CD8-positive, alpha-beta memory T cell (primary cell): Measurements from ENCODE around the gene GANC. TPM values are rescaled to one million over a fixed set of nuclear protein-coding genes. Genes with fewer than 3 reads are reported as not detected.

ENCODE experiments used
- CTCF ChIA-PET: fragments of 350-600 bp; sonication (Branson Sonifier 250); formaldehyde crosslinking; loops from one replicate; lab custom pipeline; 2021; ENCODE audit warnings: antibody characterized with exemption; lab: Charles Lee
- POLR2A ChIA-PET: fragments of 350-600 bp; sonication (Branson Sonifier 250); formaldehyde crosslinking; loops from one replicate; lab custom pipeline; 2021; ENCODE audit warnings: antibody characterized with exemption; lab: Charles Lee
- DNase-seq, 5 donors: peaks; one replicate each; pipeline versions ENCODE4 v3.0.0 to v3.0.0-alpha.2; 2020 to 2022; ENCODE audit warnings: mixed read lengths in 1 of 5
- H3K27ac ChIP-seq: one replicate; pipeline ENCODE4 v1.7.0; 2013; ENCODE audit warnings: low read depth, mild to moderate bottlenecking, low read length, moderate library complexity
- H3K27me3 ChIP-seq: 2 replicates; pipeline ENCODE4 v1.7.0; 2013; ENCODE audit warnings: low read length, mild to moderate bottlenecking; ENCODE audit not compliant: insufficient read depth, poor library complexity, severe bottlenecking
- H3K36me3 ChIP-seq: 2 replicates; pipeline ENCODE4 v1.7.0; 2013; ENCODE audit warnings: mild to moderate bottlenecking, low read length, moderate library complexity; ENCODE audit not compliant: insufficient read depth
- H3K4me1 ChIP-seq: 2 replicates; pipeline ENCODE4 v1.7.0; 2013; ENCODE audit warnings: mild to moderate bottlenecking, low read length, moderate library complexity; ENCODE audit not compliant: insufficient read depth
- H3K4me3 ChIP-seq: 2 replicates; pipeline ENCODE4 v1.7.0; 2013; ENCODE audit warnings: mild to moderate bottlenecking, low read length
- H3K9me3 ChIP-seq: 2 replicates; pipeline ENCODE4 v1.7.0; 2013; ENCODE audit warnings: mild to moderate bottlenecking, low read length
- H3K27ac Mint-ChIP-seq, 8 donors: one replicate each; pipeline ENCODE4 v1.8.0; 2020 to 2021; ENCODE audit warnings: mixed read lengths in 8 of 8, mild to moderate bottlenecking in 6 of 8, inconsistent platforms in 3 of 8, moderate library complexity in 3 of 8
- H3K27me3 Mint-ChIP-seq, 2 donors: one replicate each; pipeline ENCODE4 v1.8.0; 2020 to 2021; ENCODE audit warnings: mixed read lengths in 2 of 2, mild to moderate bottlenecking in 1 of 2, moderate library complexity in 1 of 2
- H3K36me3 Mint-ChIP-seq, 3 donors: one replicate each; pipeline ENCODE4 v1.8.0; 2020 to 2021; ENCODE audit warnings: mixed read lengths in 3 of 3, inconsistent platforms in 1 of 3, mild to moderate bottlenecking in 1 of 3
- H3K4me1 Mint-ChIP-seq, 3 donors: one replicate each; pipeline ENCODE4 v1.8.0; 2020 to 2021; ENCODE audit warnings: mixed read lengths in 3 of 3, inconsistent platforms in 1 of 3, mild to moderate bottlenecking in 1 of 3
- H3K4me3 Mint-ChIP-seq, 7 donors: one replicate each; pipeline ENCODE4 v1.8.0; 2020 to 2021; ENCODE audit warnings: mixed read lengths in 7 of 7, mild to moderate bottlenecking in 6 of 7, moderate library complexity in 4 of 7, inconsistent platforms in 2 of 7
- H3K9me3 Mint-ChIP-seq, 5 donors: one replicate each; pipeline ENCODE4 v1.8.0; 2020 to 2022; ENCODE audit warnings: mixed read lengths in 5 of 5, mild to moderate bottlenecking in 3 of 5, moderate library complexity in 2 of 5, inconsistent platforms in 1 of 5
- polyA plus RNA-seq: library from polyadenylated mRNA; unstranded; fragments of 300-500 nt; fragmentation: Illumina TruSeq; gene quantifications from one replicate; pipeline ENCODE4 v1.2.3, GENCODE V29; 2021
- total RNA-seq, 2 experiments: library from RNA; stranded (reverse); gene quantifications; one replicate each; pipeline ENCODE4 v1.2.3, GENCODE V29; 2021

Gene GANC
- total and polyA plus RNA-seq, 3 experiments from 2014 or later, result 12.2 to 19.0 (median 18.0) TPM

- CTCF ChIA-PET, result no interaction called here
- Mint-ChIP-seq H3K4me3 (no peak overlapping the region), H3K36me3 (peaks cover 4 to 19% (median 5%) of the 10 kb centered on the region in 3 donors), H3K27me3 (no peaks in the 10 kb centered on the region), H3K9me3 (no peaks in the 10 kb centered on the region), H3K27ac (no peak overlapping the region), H3K4me1 (no peaks in the 10 kb centered on the region)
- Histone ChIP-seq H3K4me3 (no peak overlapping the region), H3K4me1 (no peaks in the 10 kb centered on the region), H3K27ac (no peak overlapping the region), H3K36me3 (no peaks in the 10 kb centered on the region), H3K9me3 (no peaks in the 10 kb centered on the region), H3K27me3 (no peaks in the 10 kb centered on the region)
- POLR2A ChIA-PET, result no interaction called here
- DNase-seq, result no peak
These were observed 111.6 kb downstream of the GANC start for GRCh38 chr15:42384597-42384996.

DNA sequence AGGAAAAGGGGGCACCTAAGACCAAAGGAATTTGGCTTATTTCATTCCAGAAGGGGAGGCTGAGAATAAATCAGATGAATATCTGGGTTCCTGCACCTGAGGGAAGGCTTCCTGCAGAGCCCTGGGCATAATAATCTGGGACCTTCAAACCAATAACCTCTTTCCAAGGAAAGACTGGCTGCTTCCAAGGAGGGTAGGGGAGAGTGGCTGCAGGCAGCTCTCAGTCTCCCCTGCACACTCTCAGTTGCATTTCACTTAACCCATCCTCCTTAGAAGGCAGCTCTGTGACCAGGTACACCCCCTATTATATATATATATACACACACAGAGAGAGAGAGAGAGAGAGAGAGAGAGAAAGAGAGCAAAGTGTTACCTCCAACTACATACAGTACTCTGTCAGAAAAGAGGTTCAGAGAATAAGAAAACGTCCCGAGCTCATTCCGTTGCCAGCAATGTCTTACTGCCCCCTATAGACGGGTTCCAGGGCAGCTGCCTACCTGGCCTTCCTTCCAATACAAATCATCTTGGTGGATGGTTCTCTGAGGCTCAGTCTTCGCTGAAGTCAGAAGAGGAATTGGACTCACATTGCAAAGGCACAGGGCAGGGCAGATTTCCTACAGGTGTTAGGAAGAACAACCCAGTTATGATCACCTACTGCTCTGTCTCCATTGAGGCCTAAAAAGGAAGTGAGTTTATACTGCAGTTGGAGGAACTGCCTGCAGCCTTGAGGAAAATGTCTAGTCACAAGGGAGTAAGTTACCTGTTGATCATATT is 112.4 kb downstream of the GANC start:
- H3K27me3 Mint-ChIP-seq, result no peaks in the 10 kb centered on the region
- H3K36me3 Mint-ChIP-seq, result peaks cover 4 to 20% (median 7%) of the 10 kb centered on the region in 3 donors
- no peak overlapping the region for H3K4me3 ChIP-seq
- no peaks in the 10 kb centered on the region for H3K4me1 ChIP-seq
- no peaks in the 10 kb centered on the region for H3K27me3 ChIP-seq
- no peak overlapping the region for H3K4me3 Mint-ChIP-seq
- DNase-seq, result no peak
- H3K4me1 Mint-ChIP-seq, result no peaks in the 10 kb centered on the region
- H3K9me3 Mint-ChIP-seq, result no peaks in the 10 kb centered on the region
- no peaks in the 10 kb centered on the region for H3K36me3 ChIP-seq
- peak overlapping the region in 1 of 8 donors; percentile 37 for H3K27ac Mint-ChIP-seq
- ChIA-PET CTCF (interaction anchor here (0.8 kb wide), 1 partner anchor 14 kb away, joined by 3 read pairs; no protein-coding TSS in a partner anchor), POLR2A (no interaction called here)
- H3K27ac ChIP-seq, result no peak overlapping the region
- H3K9me3 ChIP-seq, result no peaks in the 10 kb centered on the region

DNA sequence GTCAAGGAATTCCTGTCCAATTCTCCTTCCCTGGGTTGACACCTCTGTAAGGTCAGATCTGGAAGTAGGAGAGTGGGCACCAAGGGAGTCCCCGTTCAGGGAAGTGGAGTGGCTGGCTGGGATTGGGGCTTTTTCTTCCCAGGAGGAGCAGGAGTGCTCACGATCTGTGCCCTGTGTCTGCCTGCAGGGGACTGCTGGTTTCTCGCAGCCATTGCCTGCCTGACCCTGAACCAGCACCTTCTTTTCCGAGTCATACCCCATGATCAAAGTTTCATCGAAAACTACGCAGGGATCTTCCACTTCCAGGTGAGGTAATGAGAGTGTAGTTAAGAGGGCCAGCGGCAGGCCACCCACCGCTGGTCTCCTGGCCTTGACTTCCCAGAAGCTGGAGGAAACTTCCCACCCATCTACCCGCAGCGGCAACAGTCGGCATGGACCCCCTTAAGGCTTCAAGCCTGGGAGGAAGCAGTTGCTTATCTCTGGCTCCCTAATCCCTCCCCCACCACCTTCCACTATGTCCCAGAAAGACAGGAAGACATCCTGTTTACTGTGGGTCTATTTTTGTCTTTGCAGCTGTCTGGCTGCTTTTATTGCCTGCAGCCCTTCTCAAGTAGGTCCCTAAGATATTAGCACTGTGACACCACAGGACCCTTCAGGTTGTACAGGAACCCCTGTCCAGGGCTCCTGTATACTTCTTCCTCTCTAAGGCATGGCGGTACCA is 113.1 kb downstream of the GANC start:
- peak overlapping the region in 1 of 8 donors; percentile 47 for H3K27ac Mint-ChIP-seq
- H3K9me3 Mint-ChIP-seq, result no peaks in the 10 kb centered on the region
- no peak overlapping the region for H3K4me3 Mint-ChIP-seq
- Histone ChIP-seq H3K9me3 (no peaks in the 10 kb centered on the region), H3K27me3 (no peaks in the 10 kb centered on the region), H3K36me3 (no peaks in the 10 kb centered on the region), H3K27ac (no peak overlapping the region), H3K4me1 (no peaks in the 10 kb centered on the region), H3K4me3 (no peak overlapping the region)
- no peaks in the 10 kb centered on the region for H3K27me3 Mint-ChIP-seq
- ChIA-PET POLR2A (no interaction called here), CTCF (interaction anchor here (0.8 kb wide), 1 partner anchor 15 kb away, joined by 3 read pairs; no protein-coding TSS in a partner anchor)
- H3K36me3 Mint-ChIP-seq, result peaks cover 4 to 20% (median 7%) of the 10 kb centered on the region in 3 donors
- no peak for DNase-seq
- H3K4me1 Mint-ChIP-seq, result no peaks in the 10 kb centered on the region

DNA sequence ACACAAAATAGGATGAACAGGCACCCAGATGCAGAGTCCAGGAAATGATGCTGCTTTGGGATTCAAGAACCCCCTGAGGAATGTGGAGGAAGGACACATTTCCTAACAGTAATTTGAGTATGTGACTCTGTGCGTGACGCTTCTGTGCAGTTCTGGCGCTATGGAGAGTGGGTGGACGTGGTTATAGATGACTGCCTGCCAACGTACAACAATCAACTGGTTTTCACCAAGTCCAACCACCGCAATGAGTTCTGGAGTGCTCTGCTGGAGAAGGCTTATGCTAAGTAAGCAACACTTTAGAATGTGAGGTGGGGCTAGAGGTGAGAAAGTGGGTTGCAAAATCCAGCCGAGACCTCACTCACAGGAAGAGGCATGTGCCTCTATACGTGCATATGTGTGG is 114.6 kb downstream of the GANC start:
- H3K9me3 ChIP-seq, result no peaks in the 10 kb centered on the region
- POLR2A ChIA-PET, result no interaction called here
- Mint-ChIP-seq H3K4me3 (no peak overlapping the region), H3K36me3 (peaks cover 4 to 20% (median 7%) of the 10 kb centered on the region in 3 donors), H3K27ac (peak overlapping the region in 1 of 8 donors; percentile 42), H3K27me3 (no peaks in the 10 kb centered on the region), H3K9me3 (no peaks in the 10 kb centered on the region), H3K4me1 (no peaks in the 10 kb centered on the region)
- DNase-seq, result no peak
- H3K4me1 ChIP-seq, result no peaks in the 10 kb centered on the region
- CTCF ChIA-PET, result interaction anchor here (1.2 kb wide), 1 partner anchor 398 kb away, joined by 4 read pairs; no protein-coding TSS in a partner anchor
- no peak overlapping the region for H3K4me3 ChIP-seq
- no peaks in the 10 kb centered on the region for H3K27me3 ChIP-seq
- H3K27ac ChIP-seq, result no peak overlapping the region
- no peaks in the 10 kb centered on the region for H3K36me3 ChIP-seq

DNA sequence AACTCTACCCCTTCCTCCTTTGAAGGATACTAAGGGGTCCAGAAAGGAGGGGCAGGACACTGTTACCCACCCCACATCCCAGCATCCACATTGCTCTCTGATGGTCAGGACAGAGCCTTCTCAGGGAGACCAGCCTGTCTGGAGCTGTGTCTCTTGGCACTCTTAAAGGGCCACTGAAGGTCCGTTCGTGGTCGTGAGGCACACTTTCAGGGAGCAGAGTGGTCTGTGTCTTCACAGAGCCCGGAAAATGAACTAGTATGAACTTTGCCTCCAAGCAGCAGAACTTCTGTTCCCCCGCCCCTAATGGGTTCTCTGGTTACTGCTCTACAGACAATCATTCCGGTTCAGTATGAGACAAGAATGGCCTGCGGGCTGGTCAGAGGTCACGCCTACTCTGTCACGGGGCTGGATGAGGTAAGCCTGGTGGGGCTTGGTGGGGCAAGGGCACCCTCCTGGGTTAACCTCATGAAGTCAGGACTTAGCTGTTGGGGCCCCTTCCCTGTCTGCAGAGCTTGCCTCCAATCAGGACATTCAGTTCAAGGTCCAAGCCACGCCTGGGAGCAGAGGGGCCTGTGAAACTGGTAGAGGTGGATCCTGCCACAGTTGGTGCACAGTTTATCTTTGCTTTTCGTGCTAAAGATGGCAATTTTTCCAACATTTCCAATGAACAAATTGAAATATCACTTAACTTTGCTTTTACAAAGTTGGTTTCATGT is 119.5 kb downstream of the GANC start:
- DNase-seq, result no peak
- Mint-ChIP-seq H3K4me3 (no peak overlapping the region), H3K27ac (no peak overlapping the region), H3K27me3 (no peaks in the 10 kb centered on the region), H3K36me3 (peaks cover 0 to 6% (median 3%) of the 10 kb centered on the region in 3 donors), H3K9me3 (no peaks in the 10 kb centered on the region), H3K4me1 (no peaks in the 10 kb centered on the region)
- no peaks in the 10 kb centered on the region for H3K27me3 ChIP-seq
- ChIA-PET CTCF (no interaction called here), POLR2A (no interaction called here)
- no peaks in the 10 kb centered on the region for H3K9me3 ChIP-seq
- H3K27ac ChIP-seq, result no peak overlapping the region
- no peaks in the 10 kb centered on the region for H3K36me3 ChIP-seq
- no peaks in the 10 kb centered on the region for H3K4me1 ChIP-seq
- no peak overlapping the region for H3K4me3 ChIP-seq

DNA sequence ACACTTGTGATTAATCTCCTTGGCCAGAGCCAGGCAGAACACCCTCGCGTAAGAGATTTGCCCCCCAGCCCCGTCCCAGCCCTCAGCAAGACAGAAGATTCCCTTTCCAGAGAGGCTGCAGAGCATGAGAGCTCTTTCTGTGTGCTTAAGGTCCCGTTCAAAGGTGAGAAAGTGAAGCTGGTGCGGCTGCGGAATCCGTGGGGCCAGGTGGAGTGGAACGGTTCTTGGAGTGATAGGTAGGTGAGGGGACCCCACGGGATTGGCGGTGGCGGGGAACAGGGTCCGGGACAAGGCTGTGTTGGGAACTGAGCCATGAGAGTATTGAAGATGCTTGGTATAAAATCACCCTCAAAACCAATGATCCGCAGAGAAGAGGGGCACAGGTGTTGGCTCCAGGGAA is 121.1 kb downstream of the GANC start:
- Mint-ChIP-seq H3K4me1 (no peaks in the 10 kb centered on the region), H3K27me3 (no peaks in the 10 kb centered on the region), H3K36me3 (peaks cover 0 to 5% (median 3%) of the 10 kb centered on the region in 3 donors), H3K4me3 (no peak overlapping the region), H3K9me3 (no peaks in the 10 kb centered on the region), H3K27ac (no peak overlapping the region)
- CTCF ChIA-PET, result no interaction called here
- no peak overlapping the region for H3K4me3 ChIP-seq
- no peak overlapping the region for H3K27ac ChIP-seq
- H3K27me3 ChIP-seq, result no peaks in the 10 kb centered on the region
- no peaks in the 10 kb centered on the region for H3K36me3 ChIP-seq
- POLR2A ChIA-PET, result no interaction called here
- no peaks in the 10 kb centered on the region for H3K9me3 ChIP-seq
- DNase-seq, result no peak
- no peaks in the 10 kb centered on the region for H3K4me1 ChIP-seq

- Histone ChIP-seq H3K4me1 (no peaks in the 10 kb centered on the region), H3K27me3 (no peaks in the 10 kb centered on the region), H3K9me3 (no peaks in the 10 kb centered on the region), H3K27ac (no peak overlapping the region), H3K4me3 (no peak overlapping the region), H3K36me3 (no peaks in the 10 kb centered on the region)
- H3K27me3 Mint-ChIP-seq, result peaks cover 0 to 2% of the 10 kb centered on the region in 2 donors
- H3K27ac Mint-ChIP-seq, result peak overlapping the region in 1 of 8 donors; percentile 63
- H3K36me3 Mint-ChIP-seq, result peaks cover 0 to 15% (median 7%) of the 10 kb centered on the region in 3 donors
- no peak for DNase-seq
- POLR2A ChIA-PET, result no interaction called here
- CTCF ChIA-PET, result no interaction called here
- H3K9me3 Mint-ChIP-seq, result no peaks in the 10 kb centered on the region
- H3K4me3 Mint-ChIP-seq, result no peak overlapping the region
- no peaks in the 10 kb centered on the region for H3K4me1 Mint-ChIP-seq
These were observed 122.8 kb downstream of the GANC start for GRCh38 chr15:42395838-42396237.
